Activated CD4-positive, alpha-beta T cell treated with anti-CD3 and anti-CD28 coated beads for 48 hours (primary cell): ENCODE data around the gene MAD1L1.
A peak's percentile ranks its signal among the peaks of the same experiment; 100 is the strongest.
"Not testable (repeated sequence)": the region's sequence is repeated elsewhere in the genome, so short reads cannot be mapped to it uniquely, and the experiment has no call there.

Experiments used
- DNase-seq: peaks from one replicate; pipeline ENCODE4 v3.0.0-alpha.2; 2020

Gene MAD1L1

DNA sequence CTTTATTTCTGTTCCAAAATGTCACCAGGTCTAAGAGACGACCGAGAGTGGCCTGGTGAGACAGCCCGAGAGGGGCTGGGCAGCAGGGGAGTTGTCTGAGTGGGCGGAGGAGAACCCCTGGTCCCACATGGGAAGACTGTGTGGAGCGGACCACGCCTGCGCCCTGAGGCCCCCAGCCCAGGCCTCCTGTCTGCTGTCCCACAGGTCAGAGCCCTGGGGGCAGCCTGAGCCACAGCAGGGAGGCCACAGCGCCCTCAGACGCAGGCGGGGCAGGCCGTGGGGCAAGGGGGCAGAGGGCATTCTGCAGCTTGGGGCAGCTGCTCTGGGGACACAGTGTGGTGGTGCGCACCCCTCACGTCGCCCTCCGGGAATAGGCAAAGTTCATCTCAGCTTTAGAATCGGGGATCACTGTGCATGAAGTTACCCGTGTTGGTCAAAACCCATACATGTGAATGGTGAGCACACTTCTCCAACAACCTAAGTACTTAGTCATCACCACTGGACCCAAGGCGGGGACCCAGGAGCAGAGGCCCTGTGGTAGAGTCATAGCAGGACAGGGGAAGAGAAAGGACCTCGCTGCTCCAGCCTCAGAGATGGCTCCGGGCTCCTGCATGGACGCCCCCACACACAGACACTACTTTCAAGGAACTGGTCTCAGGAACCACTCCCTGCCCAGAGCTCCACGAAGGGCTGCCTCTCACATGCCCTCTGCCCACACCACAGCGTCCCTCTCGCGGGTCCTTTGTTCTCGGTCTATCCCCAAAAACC, 348.0 kb downstream of the MAD1L1 start:
- DNase-seq: no peak

DNA sequence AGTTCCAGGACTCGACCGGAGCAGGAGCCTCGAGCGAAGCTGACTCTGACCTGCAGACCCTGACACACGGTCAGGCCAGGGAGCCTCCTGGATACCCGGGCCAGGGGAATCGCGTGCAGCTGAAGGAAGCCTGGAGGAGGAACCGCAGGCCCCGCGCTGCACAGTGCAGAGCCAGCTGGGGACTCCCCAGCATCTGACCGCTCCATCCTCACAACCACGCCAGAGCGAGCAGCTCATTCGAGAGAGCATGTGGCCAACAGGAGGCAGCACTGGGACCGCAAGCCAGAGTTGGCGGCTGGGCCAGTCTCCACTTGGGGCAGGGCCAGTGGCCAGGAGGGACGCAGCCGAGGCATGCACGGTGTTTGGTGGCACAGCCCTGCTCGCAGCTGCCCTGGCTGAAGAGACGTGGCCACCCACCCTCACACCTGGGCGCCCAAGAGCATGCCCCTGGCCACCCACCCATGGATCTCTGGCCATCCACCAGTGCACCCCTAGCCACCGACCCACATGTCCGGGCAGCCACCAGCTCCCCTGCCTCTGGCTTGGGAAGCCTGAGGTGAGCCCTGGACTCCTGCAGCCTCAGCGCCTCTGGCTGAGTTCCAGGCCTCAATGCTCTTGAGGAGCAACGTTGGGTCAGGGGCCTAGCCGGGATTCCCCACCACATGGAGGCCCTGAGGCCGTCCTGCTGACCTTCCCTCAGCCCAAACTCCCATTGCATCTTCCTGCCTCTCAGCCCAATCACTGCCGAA, 348.7 kb downstream of the MAD1L1 start:
- DNase-seq: no peak

DNA sequence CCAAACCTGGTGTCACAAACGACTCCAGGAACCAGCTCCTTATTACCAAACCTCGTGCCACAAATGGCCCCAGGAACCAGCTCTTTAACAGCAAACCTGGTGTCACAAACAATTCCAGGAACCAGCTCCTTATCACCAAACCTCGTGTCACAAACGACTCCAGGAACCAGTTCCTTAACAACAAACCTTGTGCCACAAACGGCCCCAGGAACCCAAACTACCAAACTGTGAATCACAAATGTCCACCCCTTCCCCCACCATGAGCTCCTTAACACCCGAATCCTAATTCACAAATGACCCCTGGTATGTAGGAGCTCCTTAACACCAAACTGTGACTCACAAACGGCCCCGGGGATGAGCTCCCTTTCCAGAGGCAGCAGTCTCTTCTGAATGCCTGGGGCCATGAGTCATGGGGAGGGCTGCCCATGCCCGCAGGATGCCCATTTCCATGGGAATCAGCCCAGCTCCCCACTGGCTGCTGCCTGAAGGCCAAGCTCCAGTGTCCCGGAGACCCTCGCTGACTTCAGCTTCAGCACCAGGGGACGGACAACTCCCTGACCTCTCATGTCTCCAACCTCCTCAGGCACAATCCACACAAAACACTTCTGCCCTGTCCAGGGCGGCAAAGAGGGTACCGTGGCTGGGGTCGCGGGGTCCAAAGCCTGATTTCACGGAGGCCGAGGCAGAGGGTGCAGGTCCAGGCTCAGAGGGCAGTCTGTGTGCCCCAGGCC, 349.5 kb downstream of the MAD1L1 start:
- no peak for DNase-seq

DNA sequence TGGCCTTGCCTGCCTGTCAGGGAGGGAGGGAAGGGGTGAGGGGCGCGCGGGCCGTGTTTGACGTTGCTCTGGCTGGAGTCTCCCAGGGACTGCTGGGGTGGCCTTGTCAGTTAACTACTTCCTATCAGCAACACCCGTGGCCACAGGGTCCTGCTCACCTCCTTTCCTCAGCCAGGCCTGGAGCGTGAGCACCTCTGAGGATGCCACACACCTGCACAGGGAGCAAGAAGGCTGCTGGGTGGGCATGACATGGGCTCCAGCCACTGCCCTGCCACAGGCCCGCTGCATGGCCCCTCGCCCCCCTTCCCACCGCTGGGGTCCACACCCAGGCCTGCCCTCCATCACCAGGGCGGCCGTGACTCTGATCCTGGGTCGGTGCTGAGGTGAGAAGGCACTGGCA, 350.3 kb downstream of the MAD1L1 start:
- no peak for DNase-seq

DNA sequence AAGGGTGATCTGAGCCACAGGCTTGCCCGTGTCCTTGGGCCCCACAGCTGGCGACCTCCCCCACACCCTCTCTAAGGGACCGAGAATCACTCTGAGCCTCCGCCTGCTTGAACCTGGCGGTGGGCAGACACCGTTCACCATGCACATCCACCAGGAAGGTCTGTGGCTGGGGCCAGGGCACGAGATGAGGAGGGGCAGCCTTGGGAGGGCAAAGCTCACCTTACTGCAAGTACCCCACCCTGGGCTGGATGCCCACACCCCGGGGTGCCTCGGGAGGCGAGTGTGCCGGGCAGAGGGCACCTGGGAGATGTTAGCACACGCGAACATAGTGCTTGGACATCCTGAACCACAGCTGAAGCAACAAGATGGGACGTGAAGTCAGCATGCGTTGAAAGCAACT, 350.8 kb downstream of the MAD1L1 start:
- DNase-seq: no peak

DNA sequence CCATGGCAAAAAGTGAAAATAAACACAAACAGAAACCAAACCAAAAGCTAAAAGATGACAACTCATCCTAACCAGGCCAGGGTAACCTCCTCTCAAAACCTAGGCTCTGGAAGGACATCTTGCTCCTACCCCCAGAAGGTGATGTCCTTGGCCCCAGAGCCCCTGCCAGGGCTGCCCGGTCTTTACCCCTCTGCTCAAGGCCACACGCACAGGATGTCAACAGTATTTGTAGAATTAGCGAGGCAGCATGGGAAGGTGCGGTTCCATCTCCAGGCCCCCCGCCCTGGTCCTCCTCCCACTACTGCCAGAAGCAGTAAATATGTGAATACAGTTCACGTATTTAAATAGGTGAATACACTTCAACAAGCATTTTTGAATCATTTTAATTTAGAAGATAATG, 356.1 kb downstream of the MAD1L1 start:
- DNase-seq: not testable (repeated sequence)

DNA sequence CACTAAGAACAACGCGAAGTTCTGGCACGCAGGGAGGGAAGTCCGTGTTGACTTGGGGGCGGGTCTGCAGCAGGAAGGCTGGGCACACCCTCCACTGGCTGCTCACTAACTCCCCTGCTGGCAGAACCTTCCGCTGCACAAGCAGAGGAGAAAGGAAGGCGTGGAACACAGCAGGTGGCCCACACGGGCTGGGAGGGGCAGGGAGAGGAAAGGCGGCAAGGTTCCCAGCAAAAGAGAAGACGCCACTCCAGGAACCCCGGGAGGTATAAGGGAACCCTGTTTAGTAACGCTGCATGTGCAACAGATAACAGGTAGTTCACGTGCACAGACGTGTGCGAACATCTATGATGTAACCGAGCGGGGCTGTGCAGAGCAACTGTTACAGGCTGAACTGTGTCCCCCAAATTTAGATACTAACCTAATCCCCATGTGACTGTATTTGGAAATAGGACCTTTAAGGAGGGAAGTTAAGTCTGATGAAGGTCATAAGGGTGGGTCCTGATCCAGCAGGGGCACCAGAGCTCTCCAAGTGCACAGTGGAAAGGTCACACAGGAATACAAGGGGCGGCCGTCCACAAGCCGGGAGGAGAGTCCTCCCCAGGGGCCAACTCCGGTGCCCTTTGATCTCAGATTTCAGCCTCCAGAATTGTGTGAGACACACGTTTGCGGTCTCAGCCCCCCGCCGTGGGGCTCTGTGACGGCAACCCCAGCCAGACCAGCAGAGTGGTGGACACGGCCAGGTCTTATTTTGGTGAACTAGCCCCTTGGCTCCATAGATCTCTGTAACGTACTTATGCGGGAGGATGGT, 357.1 kb downstream of the MAD1L1 start:
- DNase-seq: peak; percentile 27

DNA sequence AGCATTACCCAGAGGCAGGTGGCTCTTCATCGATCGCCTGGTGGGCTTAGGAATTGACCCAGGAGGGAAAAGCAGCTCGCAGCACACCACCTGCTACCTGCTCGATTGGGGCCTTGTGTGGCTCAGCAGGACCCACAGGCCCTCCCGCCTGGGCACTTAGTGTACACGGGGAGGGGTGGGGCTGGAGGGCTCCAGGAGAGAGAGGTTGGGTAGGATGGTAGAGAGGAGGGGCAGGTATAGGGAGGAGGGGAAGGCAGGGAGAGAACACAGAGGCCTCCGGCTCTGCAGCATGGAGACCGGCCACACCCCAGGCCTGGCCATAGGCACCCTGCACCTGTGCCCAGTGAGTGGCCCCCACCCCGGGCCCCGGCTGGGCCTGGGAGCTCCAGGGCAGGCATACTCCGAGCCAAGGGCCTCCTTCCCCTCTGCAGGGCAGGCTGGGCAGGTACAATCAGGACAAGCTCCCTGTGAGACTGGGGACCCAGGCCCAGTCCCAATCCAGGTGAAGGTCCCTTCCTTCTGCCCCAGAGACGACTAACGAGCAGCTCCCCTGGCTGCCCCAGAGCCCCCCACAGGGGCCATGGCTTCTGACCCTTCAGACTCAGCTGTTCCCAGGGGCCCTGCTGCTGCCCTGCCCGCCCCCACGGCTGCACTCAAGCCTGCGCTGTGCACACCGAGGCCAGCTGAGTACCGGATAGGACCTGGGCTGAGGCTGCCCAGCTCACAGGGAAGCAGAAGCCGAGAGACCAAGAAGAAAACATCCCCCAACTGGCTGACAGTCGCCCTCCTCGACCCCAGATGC, 358.0 kb downstream of the MAD1L1 start:
- DNase-seq: not testable (repeated sequence)

DNA sequence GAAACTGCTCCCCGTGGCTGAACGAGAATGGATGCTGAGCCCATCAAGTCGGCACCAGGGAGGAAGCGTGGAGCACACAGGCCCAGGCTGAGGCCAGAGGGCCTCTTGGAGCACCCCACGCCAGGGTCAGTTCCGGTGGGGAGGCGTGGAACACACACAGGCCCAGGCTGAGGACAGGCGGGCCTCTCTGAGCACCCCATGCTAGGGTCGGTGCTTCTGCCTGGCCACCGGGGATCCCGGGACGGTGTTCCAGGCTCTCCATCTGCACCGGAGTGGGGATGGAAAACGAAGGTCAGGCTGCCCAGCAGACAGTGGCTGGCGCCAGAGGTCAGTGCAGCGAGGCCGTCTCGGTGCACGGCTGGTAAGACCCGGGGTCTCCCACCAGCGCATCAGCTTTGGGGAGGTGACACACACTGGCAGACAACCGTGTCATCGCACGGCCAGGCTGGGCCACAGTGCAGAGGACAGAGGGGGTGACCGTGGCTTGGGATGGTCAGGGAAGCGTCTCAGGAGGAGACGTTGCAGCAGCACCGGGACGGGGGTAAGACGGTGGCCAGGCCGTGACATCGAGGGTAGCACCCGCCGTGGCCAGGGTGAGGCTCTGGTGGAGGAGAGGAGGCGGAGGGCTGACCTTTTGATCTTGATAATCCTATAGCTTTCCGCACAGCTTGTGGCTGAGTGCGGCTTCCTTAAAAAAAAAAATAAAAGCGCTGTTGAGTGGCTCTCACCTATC, 358.7 kb downstream of the MAD1L1 start:
- no peak for DNase-seq

DNA sequence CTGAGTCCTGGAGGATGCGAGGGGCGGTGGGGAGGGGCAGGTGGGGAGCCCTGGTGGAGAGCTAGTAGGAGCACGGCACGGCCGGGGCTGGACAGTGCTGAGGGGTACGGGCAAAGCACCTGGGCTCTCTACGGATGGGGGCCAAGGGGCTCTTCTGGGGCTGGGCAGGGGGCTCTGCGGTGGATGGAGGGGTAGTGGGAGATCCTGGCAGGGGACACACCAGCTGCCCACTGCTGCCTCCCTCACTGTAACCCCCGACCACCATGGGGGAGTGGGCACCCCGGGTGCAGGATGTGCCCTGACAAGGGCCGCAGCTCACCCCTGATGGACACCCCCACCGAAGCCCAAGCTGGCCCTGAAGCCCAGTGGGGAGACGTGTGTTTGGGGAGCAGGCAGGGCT, 359.3 kb downstream of the MAD1L1 start:
- DNase-seq: no peak

DNA sequence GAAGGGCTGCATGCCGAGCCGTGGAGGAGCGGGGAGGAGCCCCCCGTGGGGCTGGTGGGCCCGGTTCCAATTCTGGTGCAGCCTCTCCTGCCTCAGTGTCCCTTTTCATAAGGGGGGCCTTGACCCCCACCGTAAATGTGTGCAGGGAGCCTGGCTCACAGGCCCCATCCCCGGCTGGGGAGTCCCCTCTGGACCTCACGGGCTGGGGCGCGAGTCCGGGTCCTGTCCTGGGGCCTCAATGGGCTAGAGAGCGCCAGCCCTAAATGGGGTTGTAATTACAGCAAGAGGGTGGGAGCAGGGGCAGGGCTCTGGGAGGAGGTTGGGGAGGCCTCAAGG, 359.7 kb downstream of the MAD1L1 start:
- DNase-seq: no peak

DNA sequence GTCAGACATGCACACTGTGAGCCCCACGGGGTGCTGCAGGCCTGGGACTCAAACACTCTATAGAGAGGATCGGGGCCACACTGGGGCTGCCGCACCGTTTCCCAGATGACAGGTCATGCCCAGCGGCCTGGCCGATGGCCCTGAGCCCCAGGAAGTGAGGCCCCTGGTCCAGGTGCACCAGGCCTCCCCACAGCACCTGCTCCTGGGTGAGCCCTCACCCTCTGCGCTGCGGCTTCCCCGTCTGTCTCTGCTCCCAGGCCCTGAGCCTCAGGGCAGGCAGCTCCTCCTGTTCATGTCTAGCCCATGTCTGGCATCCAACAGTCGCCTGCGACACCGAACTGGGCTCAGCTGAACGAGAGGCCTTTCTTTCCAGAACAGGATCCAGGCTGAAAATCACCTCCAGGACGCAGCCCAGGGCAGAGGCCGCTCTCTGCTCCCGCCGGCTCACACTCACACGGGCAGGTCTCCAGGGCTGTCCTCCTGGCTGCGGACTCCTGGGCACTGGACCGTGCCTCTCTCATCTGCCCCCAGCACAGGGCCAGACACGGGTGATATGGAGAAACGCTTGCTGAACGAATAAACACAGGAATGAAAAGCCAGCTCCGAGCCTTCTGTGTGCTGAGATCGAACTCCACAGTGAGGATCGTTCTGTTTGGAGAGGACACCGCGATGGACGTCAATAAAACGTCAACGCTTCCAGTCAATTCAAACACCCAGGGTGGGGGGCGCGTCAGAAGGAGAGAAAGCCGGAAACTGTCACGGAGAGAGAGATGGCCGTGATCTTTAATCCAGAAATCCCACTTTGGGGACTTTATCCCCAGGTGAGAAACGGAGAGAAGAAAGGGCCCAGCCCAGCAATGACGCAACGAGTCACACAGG, 360.3 kb downstream of the MAD1L1 start:
- DNase-seq: no peak

DNA sequence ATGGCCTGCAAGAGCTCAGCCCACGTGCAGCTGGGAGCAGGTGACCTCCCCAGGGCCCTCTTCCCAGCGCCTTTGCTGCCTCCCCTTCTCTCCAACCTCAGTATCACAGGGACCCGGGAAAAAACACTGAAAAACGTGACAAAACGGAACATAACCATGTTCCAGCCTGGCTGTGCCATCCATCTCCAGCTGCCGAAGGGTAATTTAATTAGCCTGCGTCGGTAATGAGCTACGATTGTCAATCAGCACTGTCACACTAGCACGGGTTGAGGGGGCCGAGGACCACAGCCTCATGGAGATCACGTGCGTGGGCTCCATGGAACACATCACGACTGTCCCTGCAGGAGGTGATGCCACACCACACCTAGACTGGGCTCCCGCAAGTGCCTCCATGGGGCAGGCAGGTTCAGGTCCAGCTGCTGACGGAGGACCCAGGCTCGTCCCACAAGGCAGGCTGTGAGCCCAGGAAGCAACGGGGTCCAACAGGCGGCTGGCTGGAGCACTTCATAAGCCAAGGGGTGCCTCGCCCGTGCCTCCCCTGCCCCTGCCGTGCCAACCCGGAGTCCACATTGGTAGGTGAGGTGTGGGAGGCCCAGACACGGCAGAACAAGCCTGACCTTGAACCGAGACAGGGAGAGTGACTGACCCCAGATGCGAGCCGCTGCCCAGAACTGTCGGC, 363.2 kb downstream of the MAD1L1 start:
- no peak for DNase-seq

DNA sequence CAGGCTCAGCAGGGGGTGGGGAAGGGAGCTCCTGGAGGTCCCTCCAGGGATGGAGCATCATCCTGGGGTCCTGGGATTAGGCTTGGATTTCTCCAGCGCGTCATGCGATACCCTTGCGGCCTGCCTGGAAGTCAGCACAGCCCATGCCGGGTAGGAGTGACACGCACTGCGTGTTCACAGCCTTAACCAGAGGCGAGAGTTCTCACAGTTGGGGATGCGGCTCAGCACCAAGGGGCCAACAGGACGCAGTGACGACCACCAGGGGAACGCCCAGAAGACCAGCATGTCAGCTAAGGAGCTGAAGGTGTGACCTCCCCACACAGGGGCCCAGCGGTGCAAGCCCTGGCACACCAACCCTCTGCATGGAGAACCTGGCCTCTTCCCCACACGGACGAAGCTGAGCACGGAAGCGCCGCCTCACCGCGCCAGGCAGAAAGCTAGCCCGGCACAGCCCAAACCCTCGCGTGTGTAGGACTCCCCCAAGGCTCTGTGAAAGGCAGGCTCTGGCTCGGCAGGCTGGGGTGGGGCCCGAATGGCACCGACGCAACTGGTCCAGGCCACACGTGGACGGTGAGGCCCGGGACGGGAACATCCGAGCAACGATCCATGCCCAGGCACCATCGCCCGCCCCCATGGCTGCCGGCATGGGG, 364.1 kb downstream of the MAD1L1 start:
- DNase-seq: no peak

DNA sequence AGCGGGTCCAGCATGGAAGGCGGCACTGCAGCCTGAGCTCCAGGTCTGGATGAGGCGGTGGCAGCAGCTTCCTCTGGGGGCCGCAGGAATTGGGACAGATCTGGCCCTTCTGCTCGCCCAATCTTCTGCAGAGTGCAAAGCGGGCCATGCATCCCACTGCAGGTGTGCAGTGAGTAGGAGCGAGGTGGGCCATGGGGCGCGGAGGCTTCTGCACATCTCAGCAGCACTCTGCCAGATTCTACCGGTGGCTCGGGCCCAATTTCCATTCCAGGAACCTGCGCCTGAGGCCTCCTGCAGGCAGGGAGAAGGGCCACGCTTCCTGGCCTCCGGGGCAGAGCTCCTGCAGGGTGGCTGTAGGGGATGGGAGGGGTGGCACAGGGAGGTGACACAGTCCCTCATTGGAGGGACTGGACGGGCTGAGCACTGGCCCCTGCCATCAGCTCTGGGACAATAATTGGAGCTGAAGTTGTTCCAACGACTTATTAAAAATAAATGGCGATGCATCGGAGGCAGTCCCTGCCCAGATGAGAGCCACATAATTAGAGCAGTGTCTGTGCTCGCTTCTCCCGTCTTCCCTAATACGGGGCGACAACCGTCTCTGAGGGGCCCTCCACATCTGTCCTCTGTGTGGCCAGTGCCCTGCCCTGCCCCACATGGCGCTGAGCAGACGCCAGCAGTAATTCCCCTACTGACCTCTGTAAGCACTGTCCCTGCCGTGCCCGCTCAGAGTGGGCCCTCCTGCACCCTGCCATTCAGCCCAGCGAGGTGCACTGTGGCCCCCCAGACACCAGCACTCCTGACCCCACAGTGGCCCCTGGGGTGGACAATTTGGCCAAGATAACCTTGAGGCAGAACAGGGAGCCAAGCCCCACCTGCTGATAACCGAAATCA, 365.1 kb downstream of the MAD1L1 start:
- no peak for DNase-seq

DNA sequence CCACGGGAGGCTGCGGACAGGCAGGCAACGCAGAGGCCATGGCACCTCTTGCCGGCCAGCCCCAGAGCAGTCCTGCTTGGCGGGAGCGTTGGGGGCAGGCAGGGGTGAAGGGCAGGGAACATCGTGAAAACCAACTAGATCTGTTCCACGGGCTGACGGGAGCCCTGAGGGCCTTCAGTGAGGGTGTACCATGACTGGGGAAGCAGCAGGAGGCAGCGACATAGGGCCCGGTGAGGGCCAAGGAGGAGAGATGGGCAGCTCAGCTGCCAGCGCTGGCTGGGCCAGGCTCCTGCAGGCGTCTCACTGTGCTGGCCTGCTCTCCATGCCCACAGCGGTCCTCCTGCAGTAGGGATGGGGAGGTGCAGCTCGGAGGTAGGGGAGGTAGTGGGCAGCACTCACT, 366.1 kb downstream of the MAD1L1 start:
- DNase-seq: no peak

DNA sequence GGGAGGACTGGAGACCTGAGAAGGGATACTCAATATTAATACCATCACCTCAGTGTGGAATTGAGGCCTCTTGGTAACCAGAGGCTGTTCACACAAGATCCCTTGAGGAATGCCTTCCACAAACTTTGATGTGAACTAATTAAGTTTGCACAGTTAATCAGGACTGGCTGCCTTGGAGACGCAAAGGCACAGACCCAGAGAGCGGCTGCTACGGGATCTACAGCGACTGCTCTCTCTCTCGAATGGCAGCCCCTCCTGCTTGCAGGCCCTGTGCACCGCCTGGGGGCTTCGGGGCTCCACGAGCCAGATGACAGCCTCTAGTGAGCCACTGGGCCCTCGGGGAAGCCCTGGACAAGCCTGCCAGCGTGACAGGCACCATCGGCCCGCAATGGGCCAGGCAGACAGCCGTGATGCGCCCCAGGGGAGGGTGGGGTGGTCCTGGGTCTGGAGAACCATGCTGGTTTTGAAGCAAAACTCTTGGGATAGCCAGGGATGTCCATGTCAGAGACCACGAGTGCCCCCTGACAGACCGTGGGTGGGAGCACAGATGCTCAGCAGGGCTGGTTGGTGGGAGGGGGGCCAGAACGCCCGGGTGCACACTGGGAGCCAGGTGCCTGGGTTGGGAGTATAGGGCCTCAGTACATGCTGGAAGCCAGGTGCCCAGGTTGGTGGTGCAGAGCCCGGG, 367.0 kb downstream of the MAD1L1 start:
- DNase-seq: no peak
